H1 (cell line): Measurements from ENCODE around the gene NOXO1. TPM values are rescaled to one million over a fixed set of nuclear protein-coding genes. Genes with fewer than 3 reads are reported as not detected.

Experiments used
- CTCF ChIA-PET: fragments of 300-600 bp; sonication (Branson Sonifier 250); formaldehyde crosslinking; loops from one replicate; lab custom pipeline; 2021; ENCODE audit not compliant: partially characterized antibody; lab: Charles Lee
- POLR2A ChIA-PET: fragments of 300-600 bp; sonication (Branson Sonifier 250); formaldehyde crosslinking; loops from one replicate; lab custom pipeline; 2021; ENCODE audit warnings: inconsistent platforms; ENCODE audit not compliant: partially characterized antibody; lab: Charles Lee
- DNase-seq, 2 experiments: peaks; one replicate each; pipeline versions ENCODE4 v3.0.0 to v3.0.0-alpha.2; 2010 to 2022; ENCODE audit warnings: low spot score in 2 of 2, low read depth in 1 of 2, mixed read lengths in 1 of 2
- FAIRE-seq: peaks from 2 replicates; lab custom pipeline; 2011; peaks lifted over from hg19 to GRCh38; lab: Jason Lieb, UNC
- H2AFZ ChIP-seq: 2 replicates; pipeline ENCODE4 v1.8.1; 2012; ENCODE audit warnings: low read length, inconsistent platforms
- H2AK5ac ChIP-seq: 2 replicates; pipeline ENCODE4 v1.6.1; 2013; ENCODE audit warnings: low read depth, low read length
- H2BK120ac ChIP-seq: replicated peaks from 2 replicates; pipeline ENCODE3; 2013; ENCODE audit warnings: low read depth, low read length, inconsistent platforms
- H2BK12ac ChIP-seq: 2 replicates; pipeline ENCODE4 v1.6.1; 2013; ENCODE audit warnings: low read depth, low read length
- H2BK15ac ChIP-seq: 2 replicates; pipeline ENCODE4 v1.6.1; 2013; ENCODE audit warnings: low read length
- H2BK20ac ChIP-seq: 2 replicates; pipeline ENCODE4 v1.6.1; 2013; ENCODE audit warnings: low read length
- H2BK5ac ChIP-seq: 2 replicates; pipeline ENCODE4 v1.6.1; 2013; ENCODE audit warnings: low read depth, low read length
- H3K14ac ChIP-seq: 2 replicates; pipeline ENCODE4 v1.6.1; 2013; ENCODE audit warnings: inconsistent platforms; ENCODE audit not compliant: insufficient read length
- H3K18ac ChIP-seq: 2 replicates; pipeline ENCODE4 v1.6.1; 2013; ENCODE audit warnings: low read length; ENCODE audit errors: extremely low read depth
- H3K23ac ChIP-seq: 2 replicates; pipeline ENCODE4 v1.6.1; 2013; ENCODE audit warnings: inconsistent platforms; ENCODE audit not compliant: insufficient read length
- H3K23me2 ChIP-seq: 2 replicates; pipeline ENCODE4 v1.6.1; 2013; ENCODE audit warnings: low read depth, low read length
- H3K27ac ChIP-seq: 2 replicates; pipeline ENCODE4 v1.6.1; 2011; ENCODE audit warnings: low read depth, low read length, inconsistent platforms
- H3K27me3 ChIP-seq, 4 experiments: replicated peaks in 1 of 4; 1 replicate in 1 of 4; 2 replicates in 3 of 4; pipeline versions ENCODE4 v1.6.1 to v1.8.1; 2011 to 2013; ENCODE audit warnings: low read length in 3 of 4, mild to moderate bottlenecking in 3 of 4, inconsistent platforms in 2 of 4, mixed read lengths in 2 of 4, moderate library complexity in 1 of 4; ENCODE audit not compliant: control insufficient read depth in 3 of 4, insufficient read depth in 3 of 4; ENCODE audit errors: extremely low read depth in 1 of 4
- H3K36me3 ChIP-seq, 4 experiments: 2 replicates each; pipeline versions ENCODE4 v1.6.1 to v1.8.1; 2011 to 2013; ENCODE audit warnings: mild to moderate bottlenecking in 4 of 4, low read length in 3 of 4, moderate library complexity in 2 of 4, control low read depth in 1 of 4, inconsistent platforms in 1 of 4; ENCODE audit not compliant: insufficient read depth in 4 of 4, control insufficient read depth in 2 of 4
- H3K4ac ChIP-seq: replicated peaks from 2 replicates; pipeline ENCODE3; 2013; ENCODE audit warnings: low read length, low read depth, mixed read lengths, inconsistent platforms; ENCODE audit not compliant: insufficient read length
- H3K4me1 ChIP-seq, 4 experiments: replicated peaks in 1 of 4; 1 replicate in 1 of 4; 2 replicates in 3 of 4; pipeline versions ENCODE4 v1.6.1 to v1.8.1; 2011 to 2013; ENCODE audit warnings: low read length in 3 of 4, inconsistent platforms in 2 of 4, mixed read lengths in 1 of 4; ENCODE audit not compliant: insufficient read depth in 4 of 4, control insufficient read depth in 3 of 4
- H3K4me2 ChIP-seq, 2 experiments: 2 replicates each; pipeline versions ENCODE4 v1.6.1 to v1.8.1; 2011 to 2013; ENCODE audit warnings: low read depth in 2 of 2, low read length in 2 of 2, control low read depth in 1 of 2, inconsistent platforms in 1 of 2, mild to moderate bottlenecking in 1 of 2; ENCODE audit not compliant: insufficient read depth in 1 of 2
- H3K4me3 ChIP-seq, 4 experiments: fragments of 200-600, 300-600 bp in 1 of 4; sonication (generic), shearing (Covaris generic), sonication (Bioruptor Twin) in 1 of 4; 2 replicates each; pipeline versions ENCODE4 v1.5.1 to v1.8.1; 2011 to 2016; ENCODE audit warnings: low read length in 4 of 4, low read depth in 3 of 4, control low read depth in 2 of 4, inconsistent platforms in 2 of 4, mild to moderate bottlenecking in 2 of 4, mixed read lengths in 1 of 4, moderate library complexity in 1 of 4; ENCODE audit not compliant: insufficient read depth in 2 of 4; ENCODE audit errors: extremely low read depth in 1 of 4
- H3K56ac ChIP-seq: replicated peaks from 2 replicates; pipeline ENCODE3; 2013; ENCODE audit warnings: low read depth, mild to moderate bottlenecking, mixed read lengths, low read length, inconsistent platforms; ENCODE audit not compliant: insufficient read length
- H3K79me1 ChIP-seq: 2 replicates; pipeline ENCODE4 v1.6.1; 2013; ENCODE audit warnings: low read depth, low read length, control low read depth
- H3K79me2 ChIP-seq, 2 experiments: 2 replicates each; pipeline versions ENCODE4 v1.6.1 to v1.8.1; 2012 to 2013; ENCODE audit warnings: low read length in 2 of 2, mild to moderate bottlenecking in 2 of 2, inconsistent platforms in 1 of 2; ENCODE audit not compliant: insufficient read depth in 2 of 2, control insufficient read depth in 1 of 2
- H3K9ac ChIP-seq, 4 experiments: replicated peaks in 1 of 4; 1 replicate in 1 of 4; 2 replicates in 3 of 4; pipeline versions ENCODE4 v1.6.1 to v1.8.1; 2011 to 2013; ENCODE audit warnings: low read depth in 3 of 4, low read length in 3 of 4, control low read depth in 2 of 4, mild to moderate bottlenecking in 2 of 4, moderate library complexity in 2 of 4, inconsistent platforms in 1 of 4; ENCODE audit errors: extremely low read depth in 1 of 4
- H3K9me3 ChIP-seq, 2 experiments: 2 replicates each; pipeline versions ENCODE4 v1.6.1 to v1.8.1; 2012 to 2013; ENCODE audit warnings: mild to moderate bottlenecking in 2 of 2, moderate library complexity in 2 of 2, control low read depth in 1 of 2, inconsistent platforms in 1 of 2, low read depth in 1 of 2, low read length in 1 of 2, mixed read lengths in 1 of 2; ENCODE audit not compliant: insufficient read depth in 2 of 2
- H4K20me1 ChIP-seq, 2 experiments: replicated peaks in 1 of 2; 2 replicates each; pipeline versions ENCODE3 to v1.8.1; 2011 to 2013; ENCODE audit warnings: inconsistent platforms in 2 of 2, low read length in 2 of 2, mild to moderate bottlenecking in 1 of 2; ENCODE audit not compliant: insufficient read depth in 2 of 2, control insufficient read depth in 1 of 2
- H4K5ac ChIP-seq: 2 replicates; pipeline ENCODE4 v1.6.1; 2013; ENCODE audit warnings: low read length, low read depth, mixed read lengths, inconsistent platforms; ENCODE audit not compliant: insufficient read length
- H4K8ac ChIP-seq: 2 replicates; pipeline ENCODE4 v1.8.0; 2013; ENCODE audit warnings: mild to moderate bottlenecking, moderate library complexity, low read length, inconsistent platforms; ENCODE audit not compliant: insufficient read depth; ENCODE audit errors: extremely low read depth
- H4K91ac ChIP-seq: replicated peaks from 2 replicates; pipeline ENCODE3; 2013; ENCODE audit warnings: low read length, mixed read lengths, inconsistent platforms; ENCODE audit not compliant: insufficient read length
- BACH1 ChIP-seq: IDR thresholded peaks from 2 replicates; pipeline ENCODE4 v1.6.1; 2012; ENCODE audit warnings: low read length, improper control_type of control experiment
- CHD1 ChIP-seq: IDR thresholded peaks from 2 replicates; pipeline ENCODE4 v1.6.1; 2012; ENCODE audit warnings: low read depth, low read length, improper control_type of control experiment
- CTBP2 ChIP-seq: IDR thresholded peaks from 2 replicates; pipeline ENCODE4 v1.7.0; 2011; ENCODE audit warnings: borderline replicate concordance, mild to moderate bottlenecking, moderate library complexity, mixed read lengths, low read length; ENCODE audit not compliant: insufficient read depth, insufficient read length
- JUN ChIP-seq: IDR thresholded peaks from 2 replicates; pipeline ENCODE4 v1.6.1; 2011; ENCODE audit warnings: low read depth, mild to moderate bottlenecking, improper control_type of control experiment, low read length
- TAF7 ChIP-seq: optimal IDR thresholded peaks from 2 replicates; pipeline ENCODE3; 2011; ENCODE audit warnings: low read depth, mild to moderate bottlenecking, inconsistent platforms, low read length, moderate library complexity, borderline replicate concordance
- YY1 ChIP-seq: IDR thresholded peaks from 2 replicates; pipeline ENCODE4 v1.6.1; 2011; ENCODE audit warnings: low read depth, mild to moderate bottlenecking, low read length
- WGBS, 2 experiments: shearing (Covaris generic) in 1 of 2; methylation state at CpG; one replicate each; pipeline versions ENCODE4 v1.1.6 to v1.1.7; 2013 to 2015; ENCODE audit warnings: low lambda C conversion rate in 2 of 2, mixed read lengths in 2 of 2, inconsistent platforms in 1 of 2, low coverage in 1 of 2, missing lambda C conversion rate in 1 of 2; ENCODE audit not compliant: insufficient replicate concordance in 2 of 2, insufficient coverage in 1 of 2, insufficient read length in 1 of 2; ENCODE audit errors: extremely low coverage in 1 of 2, missing lambda C conversion rate in 1 of 2; 5-methylcytosine and 5-hydroxymethylcytosine counted together
- polyA plus RNA-seq, 7 experiments: library from polyadenylated mRNA; depleted of rRNA in 3 of 7; stranded (reverse) in 5 of 7; unstranded in 2 of 7; fragments of >200 nt in 5 of 7; fragments of 200-250 nt in 2 of 7; gene quantifications; 1 replicate in 5 of 7; 2 replicates in 1 of 7; 4 replicates in 1 of 7; pipeline versions ENCODE4 v1.2.1 to v1.2.3, GENCODE V29; 2011 to 2013; ENCODE audit warnings: missing spikeins in 2 of 7, mixed read lengths in 2 of 7
- total RNA-seq: library from RNA; stranded (reverse); fragmentation: NEBNext Ultra II Directional; extraction: Animal tissue kit (Norgen Biotek cat#: 25700); gene quantifications from 2 replicates; pipeline ENCODE4 v1.2.1, GENCODE V29; 2021
- TF ChIP-seq, protein P1 (sequence below): IDR thresholded peaks from 2 replicates; pipeline ENCODE4 v1.6.1; 2012; ENCODE audit warnings: low read length, inconsistent platforms

Gene NOXO1
- total and polyA plus RNA-seq, 2 of the 8 experiments (the other 6 are each of a cell fraction or from before 2014, with no cell fraction given): 1.3 to 2.5 TPM

DNA sequence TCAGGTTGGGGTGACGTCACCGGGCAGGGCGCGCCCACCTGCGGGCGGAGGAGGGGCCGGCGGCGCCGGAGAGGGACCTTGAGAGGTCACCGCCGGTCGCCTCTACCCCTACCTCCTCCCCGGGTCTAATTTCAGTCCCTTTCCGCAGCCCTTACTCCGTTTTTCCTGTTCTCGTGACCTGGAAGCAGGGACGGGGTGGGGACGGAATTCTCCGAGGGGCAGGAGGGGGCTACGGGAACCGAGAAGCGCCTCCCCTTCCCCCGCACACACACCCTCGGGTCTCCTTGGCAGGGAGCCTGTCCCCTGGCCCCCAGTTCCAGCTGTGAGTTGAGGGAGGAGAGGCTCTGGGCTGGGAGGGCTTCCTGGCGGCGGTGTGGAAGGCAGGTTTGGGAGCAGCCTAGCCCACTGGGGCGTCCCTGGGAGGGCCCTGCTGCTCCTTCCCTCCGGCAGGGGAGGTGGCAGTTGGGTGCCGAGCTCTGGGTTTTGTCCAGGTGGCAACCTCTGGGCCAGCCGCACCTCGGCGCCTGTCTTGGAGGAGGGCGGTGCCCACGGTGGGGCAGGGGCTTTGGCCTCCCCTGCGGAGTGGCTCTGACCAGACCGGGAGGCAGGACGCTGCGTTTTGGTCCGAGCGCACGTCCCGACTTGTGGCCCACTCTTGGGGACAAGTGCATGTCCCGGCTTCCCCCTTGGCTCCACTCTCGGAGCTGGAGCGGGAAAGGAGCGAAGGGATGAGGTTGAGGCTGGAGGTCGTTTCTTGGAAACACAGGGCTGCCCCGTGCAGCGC lies 9.3 kb upstream of the NOXO1 start:
- Histone ChIP-seq H2BK120ac (no peak overlapping the region), H3K23ac (no peak overlapping the region), H2AK5ac (no peak overlapping the region), H3K36me3 (peaks cover 2 to 5% (median 3%) of the 10 kb centered on the region in 4 experiments; a peak in 3 of 8 replicates), H3K79me2 (no peaks in the 10 kb centered on the region), H3K9ac (peak overlapping the region in 3 of 4 experiments; percentile 0 to 8 (median 2); a peak in 2 of 7 replicates), H3K79me1 (no peaks in the 10 kb centered on the region), H3K56ac (no peak overlapping the region), H4K5ac (no peak overlapping the region), H3K4me3 (peak overlapping the region; percentile 36 to 77 (median 48)), H3K4me2 (peak overlapping the region; percentile 83 to 91), H2BK5ac (no peak overlapping the region), H3K4me1 (peaks cover 0 to 27% (median 18%) of the 10 kb centered on the region in 4 experiments; a peak in 6 of 7 replicates), H3K14ac (no peak overlapping the region), H2AFZ (no peak overlapping the region), H3K27ac (no peak overlapping the region; the same call in 1 of the 2 replicates), H3K18ac (0 out of 2 replicates have a peak overlapping the region, but pooled peaks have one; percentile 38), H3K4ac (no peak overlapping the region), H2BK20ac (no peak overlapping the region), H3K23me2 (peaks cover 22% of the 10 kb centered on the region; the same call in 1 of the 2 replicates), H4K20me1 (peaks cover 7 to 10% of the 10 kb centered on the region in 2 experiments), H4K91ac (peak overlapping the region; percentile 11), H3K9me3 (no peaks in the 10 kb centered on the region), H4K8ac (peak overlapping the region; percentile 62; the same call in 1 of the 2 replicates), H2BK15ac (peak overlapping the region; percentile 81; the same call in 1 of the 2 replicates), H2BK12ac (peak overlapping the region; percentile 53; the same call in 1 of the 2 replicates), H3K27me3 (peaks cover 4 to 37% (median 24%) of the 10 kb centered on the region in 4 experiments)
- FAIRE-seq: no peak
- ChIA-PET CTCF (interaction anchor here (1.4 to 6.8 kb wide), 3 partner anchors 9 to 100 kb away, joined by 3 to 55 read pairs (median 5); partner anchors contain the start of gene NOXO1), POLR2A (interaction anchor here (0.6 to 28.2 kb wide), 12 partner anchors 7 to 165 kb away, joined by 3 to 736 read pairs (median 6); partner anchors contain the start of genes GFER, NDUFB10, NOXO1 and NPW)
- DNase-seq: peak in 1 of 2 experiments; percentile 90
- 7% methylated on average over 34 of the region's 50 CpGs; no CpG with 5 or more reads in 1 of the 2 experiments for WGBS, 2 experiments
- no peak for TF ChIP-seq YY1
- TF ChIP-seq, protein P1, sequence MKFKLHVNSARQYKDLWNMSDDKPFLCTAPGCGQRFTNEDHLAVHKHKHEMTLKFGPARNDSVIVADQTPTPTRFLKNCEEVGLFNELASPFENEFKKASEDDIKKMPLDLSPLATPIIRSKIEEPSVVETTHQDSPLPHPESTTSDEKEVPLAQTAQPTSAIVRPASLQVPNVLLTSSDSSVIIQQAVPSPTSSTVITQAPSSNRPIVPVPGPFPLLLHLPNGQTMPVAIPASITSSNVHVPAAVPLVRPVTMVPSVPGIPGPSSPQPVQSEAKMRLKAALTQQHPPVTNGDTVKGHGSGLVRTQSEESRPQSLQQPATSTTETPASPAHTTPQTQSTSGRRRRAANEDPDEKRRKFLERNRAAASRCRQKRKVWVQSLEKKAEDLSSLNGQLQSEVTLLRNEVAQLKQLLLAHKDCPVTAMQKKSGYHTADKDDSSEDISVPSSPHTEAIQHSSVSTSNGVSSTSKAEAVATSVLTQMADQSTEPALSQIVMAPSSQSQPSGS: 0 out of 2 replicates have a peak, but pooled peaks have one; percentile 51
- no peak for TF ChIP-seq TAF7
- no peak; the same call in 1 of the 2 replicates for TF ChIP-seq BACH1
- TF ChIP-seq JUN: no peak; the same call in 1 of the 2 replicates
- TF ChIP-seq CHD1: no peak
- no peak for TF ChIP-seq CTBP2
